HG03354 (cell line): ENCODE data around the gene LHFPL3.

Source experiments
- ATAC-seq: cut with Tn5 transposase; IDR thresholded peaks from one replicate; pipeline ENCODE4 v1.9.1; 2021; ENCODE audit warnings: mild to moderate bottlenecking; ENCODE audit not compliant: unreplicated experiment, poor library complexity, severe bottlenecking

Gene LHFPL3

DNA sequence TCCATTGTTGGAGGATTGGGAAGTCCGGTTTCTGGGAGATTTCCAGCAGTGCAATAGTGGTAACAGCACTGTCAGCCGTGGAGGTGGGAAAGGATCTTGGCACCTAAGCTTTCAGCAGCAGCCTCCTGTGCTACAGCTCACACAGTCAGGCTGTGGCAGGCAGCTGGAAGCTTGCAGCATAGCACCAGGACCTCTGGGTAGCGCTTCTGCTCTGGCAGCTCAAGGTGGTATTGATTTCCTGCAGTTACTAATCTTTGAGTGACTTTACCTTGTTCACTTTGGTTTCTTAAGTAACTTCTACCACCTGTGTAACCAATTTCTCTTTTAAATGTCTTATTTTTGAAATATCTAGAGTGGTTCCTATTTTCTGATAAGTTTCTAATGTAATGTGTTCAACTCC, 130.5 kb downstream of the LHFPL3 start:
- no peak for ATAC-seq

DNA sequence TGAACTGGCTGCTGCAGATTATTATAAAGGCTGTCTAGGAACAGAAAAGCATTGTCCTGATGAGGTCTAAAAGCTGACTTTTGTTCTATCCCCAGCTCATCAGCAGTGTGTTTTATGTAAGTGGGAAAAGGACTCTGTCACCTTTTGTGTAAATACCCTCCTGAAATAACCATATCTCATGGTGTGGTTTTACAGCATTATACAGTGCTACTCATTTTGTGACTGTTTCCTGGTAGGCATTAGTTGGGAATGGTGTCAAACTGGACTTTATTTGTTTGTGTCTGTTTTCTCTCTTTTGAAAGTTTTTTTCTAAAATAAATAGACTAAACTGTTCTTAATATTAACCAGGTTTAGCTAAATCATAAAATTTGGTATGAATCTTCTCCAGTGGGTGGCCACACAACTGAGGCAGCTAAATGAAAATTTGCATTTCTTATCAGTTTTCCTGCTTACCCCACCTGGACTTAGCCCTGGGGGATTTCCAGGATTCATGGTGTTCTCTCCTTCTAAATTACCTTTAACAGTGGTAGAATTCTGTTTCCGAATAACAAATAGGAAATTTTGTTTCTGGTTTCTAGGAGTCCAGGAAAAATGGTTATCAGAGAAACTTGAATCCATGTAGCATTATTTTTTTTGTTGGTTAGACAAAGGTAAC, 140.9 kb downstream of the LHFPL3 start:
- no peak for ATAC-seq

DNA sequence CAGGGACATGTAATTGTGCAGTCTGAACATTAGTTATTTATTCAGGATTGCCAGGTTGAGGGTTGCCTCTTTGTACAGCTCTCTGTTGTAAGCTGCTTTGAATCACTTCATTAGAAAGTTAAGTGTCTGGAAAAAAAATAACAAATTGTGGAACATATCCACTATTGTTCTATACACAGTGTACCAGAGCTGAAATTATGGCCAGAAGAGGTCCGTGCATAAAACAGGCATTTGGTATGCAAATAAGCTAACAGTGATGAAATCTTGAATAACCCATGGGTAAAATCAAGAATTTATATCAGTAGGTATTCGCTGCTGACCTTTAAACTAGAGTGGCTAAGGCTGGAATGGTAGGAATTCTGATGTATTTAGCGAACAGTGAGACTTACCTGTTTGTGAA, 152.1 kb downstream of the LHFPL3 start:
- ATAC-seq, result no peak

DNA sequence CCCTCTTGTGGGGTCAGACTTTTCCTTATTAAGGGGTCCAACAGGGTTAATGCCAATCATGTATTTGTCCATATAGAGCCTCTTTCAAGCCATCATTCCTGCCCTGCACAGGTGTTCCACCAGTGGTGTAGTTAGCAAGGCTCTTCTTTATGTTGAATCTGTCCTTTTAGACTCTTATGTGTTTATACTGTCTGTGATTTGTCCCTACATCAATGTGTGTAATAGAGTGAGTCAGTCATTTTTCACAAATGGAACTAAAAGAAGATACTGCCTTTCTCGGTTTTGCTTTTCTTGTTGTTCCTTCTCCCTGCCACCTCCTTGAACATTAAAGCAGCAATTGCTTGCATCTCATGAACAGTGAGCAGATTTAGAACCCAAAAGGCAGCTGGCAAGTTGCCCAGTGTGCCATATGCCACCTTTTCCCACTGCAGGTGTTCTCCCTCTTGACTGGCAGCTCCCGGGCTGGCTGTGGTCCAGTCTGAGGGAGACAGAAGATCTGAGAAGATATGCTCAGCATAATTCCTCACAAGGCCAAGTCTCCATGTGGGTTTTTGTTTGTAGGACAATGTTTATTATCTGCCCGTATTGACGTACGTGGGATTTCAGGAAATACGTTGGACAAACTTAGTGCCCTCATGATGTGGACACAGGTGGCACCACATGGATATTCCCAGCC, 154.1 kb downstream of the LHFPL3 start:
- ATAC-seq, result no peak

DNA sequence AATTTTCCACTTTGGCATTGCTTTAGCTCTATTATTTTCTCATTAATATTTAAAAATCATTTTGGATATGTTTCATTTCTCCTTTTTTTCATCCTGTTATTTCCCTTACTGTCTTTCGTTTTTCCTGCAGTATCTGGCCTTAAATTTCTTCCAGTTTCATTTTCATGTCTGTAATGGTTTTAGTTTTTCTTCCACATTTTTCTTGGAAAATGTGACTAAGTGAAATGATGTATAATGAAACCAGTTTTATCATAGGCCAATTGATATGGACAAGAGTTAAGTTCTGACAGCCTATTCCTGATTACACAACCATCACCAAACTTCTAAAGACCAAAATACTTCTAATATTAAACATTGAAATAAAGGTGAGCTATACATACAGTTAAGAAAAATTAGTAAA, 158.5 kb downstream of the LHFPL3 start:
- ATAC-seq, result no peak

DNA sequence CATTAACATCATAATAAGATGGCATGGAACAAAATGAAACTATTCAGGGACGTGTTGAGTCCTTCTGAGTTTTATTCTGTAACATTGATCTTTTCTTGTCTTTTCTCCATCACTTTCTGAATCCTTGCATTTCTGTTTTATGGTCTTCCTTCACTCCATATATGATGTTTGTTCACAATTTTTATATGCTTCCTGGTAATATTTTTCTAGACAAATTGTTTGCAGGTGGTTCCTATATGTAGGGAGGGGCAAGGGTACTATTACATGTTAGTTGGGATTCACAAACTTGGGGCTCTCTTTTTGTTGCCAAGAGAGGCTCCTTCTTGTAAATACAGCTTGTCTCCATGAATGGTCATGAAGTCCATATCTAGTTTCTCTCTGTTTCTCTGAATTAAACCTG, 159.2 kb downstream of the LHFPL3 start:
- ATAC-seq, result no peak

DNA sequence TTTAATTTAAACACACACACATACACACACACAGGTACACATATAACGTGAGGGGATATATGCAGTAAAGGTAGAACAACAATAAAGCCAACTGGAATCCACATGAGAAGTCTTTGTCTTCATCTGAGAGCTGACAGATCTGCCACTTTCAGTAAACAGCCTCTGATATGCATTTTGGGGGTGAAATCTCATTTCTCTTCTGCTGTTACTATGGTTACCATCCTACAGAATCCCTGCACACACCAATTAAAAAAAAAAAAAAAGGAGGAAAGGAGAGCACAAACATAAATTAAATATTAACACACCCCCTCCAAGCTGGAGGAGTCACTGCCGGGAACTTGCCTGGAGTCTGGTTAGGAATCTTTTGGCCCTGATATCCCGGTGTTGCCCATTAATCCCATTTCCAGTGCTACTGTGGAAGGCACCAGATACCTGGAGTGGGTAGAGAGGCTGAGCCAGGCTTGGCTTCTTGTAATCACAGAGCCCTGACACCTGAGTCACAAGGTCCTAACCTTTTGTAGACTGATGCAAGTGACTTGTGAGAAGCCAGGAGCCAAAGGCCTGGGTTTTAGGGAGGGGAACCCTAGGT, 169.1 kb downstream of the LHFPL3 start:
- ATAC-seq, result no peak

DNA sequence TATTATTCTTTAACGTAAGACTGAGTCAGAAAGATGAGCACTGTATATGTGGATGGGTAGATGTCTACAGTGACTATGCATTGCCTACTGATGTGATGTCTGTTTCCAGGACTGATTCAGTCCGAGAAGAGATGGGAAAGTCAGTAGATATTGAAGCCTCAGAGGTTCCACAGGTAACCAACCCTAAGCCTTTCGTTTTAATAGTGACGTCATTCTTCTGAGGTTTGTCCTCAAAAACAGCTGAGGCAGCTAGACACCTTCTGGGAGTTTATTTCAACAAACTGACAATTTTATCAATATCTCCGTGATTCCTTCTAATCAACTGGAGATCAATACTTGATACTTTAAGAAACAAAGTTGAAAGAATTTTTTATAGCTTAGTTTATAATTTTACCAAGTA, 171.6 kb downstream of the LHFPL3 start:
- no peak for ATAC-seq

DNA sequence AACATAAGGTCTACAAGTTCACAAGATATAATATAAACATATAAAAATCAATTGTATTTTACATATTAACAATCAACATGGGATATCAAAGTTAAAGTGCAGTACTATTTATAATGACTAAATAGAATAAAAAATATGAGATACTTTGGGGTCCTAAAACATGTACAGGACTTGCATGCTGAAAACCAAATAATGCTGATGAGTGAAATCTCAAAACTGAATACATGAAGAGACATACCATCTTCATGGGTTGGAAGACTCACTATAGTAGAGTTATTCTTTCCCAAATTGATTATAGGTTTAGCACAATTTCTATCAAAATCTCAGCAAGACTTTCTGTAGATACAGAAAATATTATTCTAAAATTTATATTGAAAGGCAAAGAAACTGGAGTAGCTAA, 181.5 kb downstream of the LHFPL3 start:
- ATAC-seq, result no peak

DNA sequence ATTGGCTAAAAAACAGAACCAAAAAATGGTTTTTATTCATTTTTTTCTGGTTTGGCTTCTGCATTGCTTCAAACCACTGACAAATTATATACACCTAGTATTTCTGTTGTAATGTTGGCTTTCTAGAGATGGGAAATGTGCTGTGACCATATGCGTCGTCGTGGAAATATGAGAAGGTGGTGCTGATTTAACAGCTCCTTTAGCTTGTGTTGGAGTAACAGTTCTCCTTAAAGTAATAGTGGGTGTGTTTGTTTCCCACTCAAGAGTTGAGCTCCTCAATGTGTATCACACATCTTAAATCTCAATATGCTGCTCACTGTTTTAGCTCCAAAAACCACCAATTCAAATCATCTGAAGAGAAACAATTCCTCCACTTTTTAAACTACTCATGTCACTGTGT, 196.4 kb downstream of the LHFPL3 start:
- no peak for ATAC-seq

DNA sequence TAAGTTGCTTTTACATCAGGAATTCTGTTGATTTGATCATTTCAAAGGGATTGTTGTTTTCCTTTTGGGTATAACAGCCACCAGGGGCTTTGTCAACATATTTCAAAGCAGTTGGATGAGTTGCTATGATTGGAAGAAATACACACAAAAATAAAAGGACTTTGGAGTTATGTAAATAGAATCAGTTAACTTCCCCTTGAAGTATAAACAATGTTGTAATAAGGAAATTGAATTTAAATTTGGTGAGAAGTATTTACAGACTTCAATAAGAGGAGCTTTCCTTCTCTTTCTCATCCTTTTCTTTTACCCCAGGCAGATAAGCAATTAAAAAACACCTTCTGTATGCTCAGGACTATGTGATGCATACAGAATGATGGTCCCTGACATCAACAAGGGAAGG, 199.7 kb downstream of the LHFPL3 start:
- no peak for ATAC-seq

DNA sequence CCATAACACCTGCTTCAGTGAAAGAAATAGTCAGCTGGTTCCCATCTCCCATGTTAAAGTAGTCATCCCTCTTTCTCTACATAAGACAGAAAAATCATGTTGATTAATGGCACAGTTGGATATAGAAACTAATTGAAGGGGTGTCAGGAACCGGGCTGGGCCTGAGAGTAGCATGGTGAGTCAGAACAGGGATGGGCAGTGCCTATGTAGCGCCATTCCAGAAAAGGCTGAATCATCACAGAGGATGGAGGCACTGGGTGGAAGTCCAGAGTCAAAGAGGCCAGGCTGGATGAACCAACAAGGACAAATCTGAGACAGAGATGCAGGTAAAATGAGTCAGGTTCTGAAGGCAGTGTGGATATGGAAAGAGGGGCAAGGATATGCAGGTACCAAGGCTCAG, 201.2 kb downstream of the LHFPL3 start:
- ATAC-seq, result no peak

DNA sequence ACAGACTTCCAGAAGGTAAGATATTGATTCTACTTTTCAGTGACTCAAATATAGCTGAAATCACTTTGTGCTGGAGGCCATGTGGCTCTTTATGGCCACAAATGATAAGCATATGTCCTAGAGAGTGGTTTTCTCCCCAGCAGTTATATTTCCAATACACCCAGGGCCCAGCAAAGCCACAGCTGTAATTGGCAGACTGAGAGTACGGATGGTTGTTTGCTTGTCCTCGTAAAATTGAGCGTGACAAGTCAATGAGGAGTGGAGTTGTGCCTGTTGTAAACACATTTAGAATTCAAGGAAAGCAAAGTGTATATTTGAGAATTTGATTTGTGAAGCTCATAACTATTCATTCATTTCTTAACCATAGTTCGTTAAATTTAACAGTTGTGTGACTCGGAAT, 201.8 kb downstream of the LHFPL3 start:
- ATAC-seq, result no peak

DNA sequence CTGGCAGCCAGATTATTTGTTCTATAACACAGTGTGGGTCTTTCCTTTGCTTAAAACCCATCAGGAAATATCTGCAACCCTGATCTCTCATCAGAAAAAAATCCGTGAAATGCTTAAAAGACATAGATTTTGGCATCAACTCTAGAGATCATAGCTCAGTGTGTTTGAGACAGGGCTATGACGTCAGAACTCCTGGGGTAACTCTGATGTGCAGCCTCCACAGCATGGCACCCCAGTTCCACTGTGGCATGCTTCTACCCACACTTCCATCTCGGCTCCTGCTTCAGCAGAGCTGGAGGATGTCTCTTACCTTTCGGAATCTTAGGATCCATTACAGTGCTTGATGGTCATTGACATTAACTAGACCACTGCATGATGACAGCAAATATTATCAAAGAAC, 205.7 kb downstream of the LHFPL3 start:
- no peak for ATAC-seq

DNA sequence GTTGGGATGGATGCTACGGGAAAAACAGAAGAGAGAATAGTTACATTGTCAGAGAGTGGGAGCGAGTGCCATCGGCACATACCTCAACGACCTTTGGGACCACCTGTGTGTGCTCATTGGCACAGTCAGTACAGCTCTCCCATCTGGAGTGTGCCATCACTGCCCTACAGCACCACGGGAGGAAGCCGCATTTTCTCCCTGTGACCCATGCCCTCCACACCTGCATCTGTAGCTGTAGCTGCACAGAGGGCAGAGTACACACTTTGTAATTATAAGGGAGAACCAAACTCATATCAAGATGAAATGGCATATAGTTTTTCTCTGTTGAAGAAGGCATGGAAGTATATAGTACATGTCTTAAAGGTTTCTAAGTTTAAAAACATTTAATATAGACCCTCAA, 207.4 kb downstream of the LHFPL3 start:
- no peak for ATAC-seq

DNA sequence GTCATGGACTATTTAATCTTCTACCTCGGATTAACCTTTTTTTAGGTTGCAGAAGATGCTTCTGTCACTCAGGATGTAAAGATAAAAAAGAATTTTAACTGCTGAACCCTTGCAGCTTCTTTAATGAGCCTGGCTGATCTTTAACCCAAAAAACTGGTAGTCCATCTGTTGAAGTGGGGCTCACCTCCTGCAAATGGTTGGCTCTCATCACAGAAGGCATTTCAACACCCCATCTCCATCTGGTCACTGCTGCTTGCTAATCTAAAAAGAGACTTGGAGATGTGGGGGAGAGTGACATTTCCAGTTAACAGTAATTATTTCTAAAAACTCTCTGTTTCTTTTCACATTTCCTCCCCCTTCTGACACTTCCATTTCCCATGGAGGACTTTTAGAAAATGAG, 208.6 kb downstream of the LHFPL3 start:
- no peak for ATAC-seq

DNA sequence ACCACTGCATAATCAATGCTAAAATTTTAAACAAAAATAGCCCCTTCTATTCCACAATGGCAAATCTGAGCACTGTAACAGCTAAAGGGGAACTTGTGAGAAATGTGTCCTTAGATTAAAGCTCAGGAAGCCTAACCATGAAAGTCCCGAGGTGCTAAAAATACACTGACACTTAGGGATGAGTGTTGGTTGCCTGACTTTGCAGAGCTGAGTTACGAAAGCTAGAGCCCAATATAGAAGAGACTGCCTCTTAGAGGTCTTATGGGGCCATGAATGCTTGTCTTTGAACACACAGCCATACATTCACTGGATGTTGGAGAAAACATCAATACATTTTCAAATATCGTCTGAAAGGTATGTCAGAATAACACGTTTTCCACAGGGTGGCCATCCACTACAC, 209.7 kb downstream of the LHFPL3 start:
- no peak for ATAC-seq

DNA sequence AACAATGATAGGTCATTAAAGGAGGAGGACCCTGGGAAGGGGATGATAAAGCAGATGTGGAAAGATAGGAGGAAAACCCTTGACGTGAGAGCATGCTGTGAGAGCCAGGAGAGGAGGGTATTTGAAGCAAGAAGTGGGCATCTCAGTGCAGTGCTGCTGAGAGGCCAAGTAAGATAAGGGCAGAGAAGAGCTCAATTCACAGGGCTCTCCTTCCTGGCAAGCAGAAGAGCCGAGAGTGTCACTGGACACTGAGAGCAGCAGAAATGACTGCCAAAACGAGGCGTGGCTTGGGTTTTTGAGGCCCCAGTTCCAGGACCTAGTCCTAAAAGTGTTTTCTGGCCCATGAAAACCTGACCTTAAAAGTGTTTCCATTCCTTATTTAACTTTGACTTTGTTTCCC, 213.5 kb downstream of the LHFPL3 start:
- no peak for ATAC-seq

DNA sequence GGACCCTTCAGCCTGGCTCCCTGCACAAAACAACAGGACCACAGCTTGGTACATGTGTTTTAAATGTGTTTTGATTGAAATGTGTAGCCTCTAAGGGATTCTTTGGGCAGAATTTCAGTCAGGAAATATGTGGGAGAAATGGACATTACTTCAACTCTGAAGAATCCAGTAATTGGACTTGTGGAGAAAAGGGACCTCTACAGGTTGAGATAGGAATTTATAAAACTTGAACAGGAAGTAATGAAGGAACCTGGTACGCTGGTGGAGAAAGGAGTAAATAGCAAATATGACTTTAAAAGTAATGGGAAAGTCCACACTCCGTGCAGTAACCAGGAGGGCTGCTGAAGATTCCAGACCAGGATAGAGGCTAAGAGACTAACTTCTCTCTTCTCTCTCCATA, 220.5 kb downstream of the LHFPL3 start:
- no peak for ATAC-seq

DNA sequence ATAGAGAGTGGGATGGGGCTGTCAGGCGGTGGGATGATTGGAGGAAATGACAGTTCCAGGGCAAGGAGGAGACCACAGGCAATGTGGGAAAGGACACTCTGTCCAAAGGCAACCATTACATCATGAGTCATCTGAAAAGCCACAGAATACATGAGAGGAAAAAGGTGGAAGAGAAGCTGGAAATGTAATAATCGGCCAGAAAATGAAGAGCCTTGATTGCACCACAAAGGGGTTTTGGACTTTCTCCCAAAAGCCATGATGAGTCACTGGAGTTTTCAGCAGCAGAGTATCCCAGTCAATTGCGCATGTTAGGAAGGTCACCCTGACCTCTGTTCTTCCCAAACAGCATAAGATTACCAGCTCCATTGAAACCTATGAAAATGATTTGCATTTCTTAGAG, 222.0 kb downstream of the LHFPL3 start:
- no peak for ATAC-seq

DNA sequence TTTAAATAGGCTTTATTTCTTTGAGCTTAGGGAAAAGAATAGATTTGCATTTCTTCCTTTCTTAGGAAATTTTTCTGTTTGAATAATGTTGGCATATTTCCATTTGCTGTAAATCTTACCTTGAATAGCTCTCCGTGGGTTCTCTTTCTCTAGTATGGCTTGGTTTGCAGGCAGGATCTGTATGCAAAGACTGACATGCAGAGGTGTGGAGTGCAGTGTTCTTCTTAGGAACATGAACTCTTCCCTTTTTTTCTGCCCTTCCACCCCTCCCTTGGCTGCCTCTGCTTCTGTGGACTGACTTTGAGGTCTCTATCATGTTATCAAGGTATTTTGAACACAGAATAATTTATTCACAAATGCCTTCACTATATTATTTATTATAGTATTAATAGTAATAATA, 222.8 kb downstream of the LHFPL3 start:
- no peak for ATAC-seq

DNA sequence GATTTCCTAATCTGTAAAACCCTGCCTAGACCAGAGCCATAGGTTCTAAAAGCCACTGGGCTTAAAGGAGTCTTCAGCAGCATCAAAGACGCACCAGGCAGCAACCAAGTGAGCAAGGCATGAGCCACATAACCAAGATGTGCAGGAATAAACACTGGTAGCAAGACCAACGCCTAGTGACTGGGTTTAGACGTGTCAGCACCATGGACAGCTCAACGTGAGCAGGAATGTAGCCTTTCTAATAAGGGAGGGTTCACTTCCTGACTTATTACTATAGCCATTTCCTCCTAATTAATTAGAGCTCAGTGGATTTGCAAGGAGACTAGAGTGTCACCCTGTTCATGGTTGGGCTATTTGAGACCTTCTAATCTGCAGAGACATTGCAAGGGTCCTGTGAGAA, 223.7 kb downstream of the LHFPL3 start:
- ATAC-seq, result no peak
